Measurements from ENCODE around the gene SLIT1.

The SLIT1 gene

DNA sequence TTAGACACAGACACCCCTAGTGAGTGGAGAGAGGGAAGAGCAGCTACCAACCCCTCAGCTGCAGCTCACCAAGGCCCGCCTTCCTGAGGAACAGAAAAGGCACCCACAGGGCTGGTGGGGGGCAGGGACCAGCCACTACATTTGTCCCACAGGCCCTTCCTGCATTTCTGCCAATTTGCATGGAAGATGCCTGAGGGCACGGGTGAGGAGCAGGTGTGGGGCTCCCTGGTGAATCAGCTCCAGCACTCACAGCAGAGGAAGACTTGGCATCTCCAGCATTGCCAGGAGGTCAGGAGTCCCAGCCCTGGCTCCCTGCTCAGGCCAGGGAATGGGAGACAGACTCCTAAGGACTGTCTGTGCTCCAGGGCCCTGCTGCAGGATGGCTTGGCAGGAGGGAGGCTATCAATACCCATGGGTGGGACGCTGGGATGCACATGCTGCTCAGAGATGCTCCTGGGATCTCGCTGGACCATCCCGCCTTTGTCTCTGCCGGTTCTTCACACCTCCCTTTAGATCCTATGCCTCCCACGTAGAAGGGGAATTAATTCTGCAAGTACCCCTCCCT is 109.7 kb downstream of the SLIT1 start:
- ChIA-PET CTCF (interaction anchor here (6.9 kb wide), 1 partner anchor 133 kb away, joined by 139 read pairs; no protein-coding TSS in a partner anchor), POLR2A (no interaction called here)
- no peak for DNase-seq (ENCODE audit: extremely low spot score)
- TF ChIP-seq FOXM1 (IDR thresholded peaks at IDR 0.05; ENCODE audit: borderline replicate concordance): no peak
- TF ChIP-seq, protein P1, sequence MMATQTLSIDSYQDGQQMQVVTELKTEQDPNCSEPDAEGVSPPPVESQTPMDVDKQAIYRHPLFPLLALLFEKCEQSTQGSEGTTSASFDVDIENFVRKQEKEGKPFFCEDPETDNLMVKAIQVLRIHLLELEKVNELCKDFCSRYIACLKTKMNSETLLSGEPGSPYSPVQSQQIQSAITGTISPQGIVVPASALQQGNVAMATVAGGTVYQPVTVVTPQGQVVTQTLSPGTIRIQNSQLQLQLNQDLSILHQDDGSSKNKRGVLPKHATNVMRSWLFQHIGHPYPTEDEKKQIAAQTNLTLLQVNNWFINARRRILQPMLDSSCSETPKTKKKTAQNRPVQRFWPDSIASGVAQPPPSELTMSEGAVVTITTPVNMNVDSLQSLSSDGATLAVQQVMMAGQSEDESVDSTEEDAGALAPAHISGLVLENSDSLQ (IDR thresholded peaks at IDR 0.05): no peak
- no peak for TF ChIP-seq FOXA1 (IDR thresholded peaks at IDR 0.05)
- TF ChIP-seq L3MBTL2 (conservative IDR thresholded peaks at IDR 0.05): no peak
- TF ChIP-seq FOXK2 (IDR thresholded peaks at IDR 0.05): no peak
- TF ChIP-seq LEF1 (IDR thresholded peaks at IDR 0.05; ENCODE audit: borderline replicate concordance): no peak
- no peak for TF ChIP-seq CTBP1 (IDR thresholded peaks at IDR 0.05; ENCODE audit: borderline replicate concordance)
- no peak for TF ChIP-seq SP1 (IDR thresholded peaks at IDR 0.05)
- TF ChIP-seq HDGF (IDR thresholded peaks at IDR 0.05; ENCODE audit: borderline replicate concordance): no peak
- no peak for TF ChIP-seq ELF4 (IDR thresholded peaks at IDR 0.05)
- no peak for TF ChIP-seq BHLHE40 (IDR thresholded peaks at IDR 0.05; ENCODE audit: borderline replicate concordance)
- TF ChIP-seq ARNT (IDR thresholded peaks at IDR 0.05): no peak

DNA sequence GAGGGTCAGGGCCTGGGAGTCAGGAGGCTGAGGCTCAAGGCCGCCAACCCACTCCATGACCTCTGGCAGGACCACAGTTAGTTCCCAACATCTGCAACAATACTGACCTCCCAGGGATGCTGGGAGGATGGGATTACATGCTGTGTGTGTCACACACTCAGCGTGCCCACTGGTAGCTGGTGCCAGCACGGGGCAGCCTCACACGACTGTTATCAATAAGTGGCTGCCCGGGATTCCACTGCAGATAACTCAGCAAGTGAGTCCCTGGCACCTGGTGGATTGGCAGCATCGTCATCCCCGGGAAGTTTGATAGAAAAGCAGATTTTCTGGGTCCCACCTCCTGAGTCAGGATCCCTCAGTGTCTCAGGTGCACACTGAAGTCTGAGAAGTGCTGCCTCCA is 110.3 kb downstream of the SLIT1 start:
- ChIA-PET POLR2A (no interaction called here), CTCF (interaction anchor here (6.9 kb wide), 1 partner anchor 134 kb away, joined by 139 read pairs; no protein-coding TSS in a partner anchor)
- DNase-seq (ENCODE audit: extremely low spot score): no peak
- TF ChIP-seq ARNT (IDR thresholded peaks at IDR 0.05): no peak
- TF ChIP-seq ELF4 (IDR thresholded peaks at IDR 0.05): no peak
- TF ChIP-seq SUZ12 (IDR thresholded peaks at IDR 0.05): no peak
- no peak for TF ChIP-seq ZNF384 (IDR thresholded peaks at IDR 0.05)
- TF ChIP-seq, protein P1 (IDR thresholded peaks at IDR 0.05): no peak
- TF ChIP-seq TARDBP (IDR thresholded peaks at IDR 0.05): no peak
- TF ChIP-seq HDGF (IDR thresholded peaks at IDR 0.05; ENCODE audit: borderline replicate concordance): no peak
- TF ChIP-seq NFRKB (IDR thresholded peaks at IDR 0.05): no peak
- TF ChIP-seq L3MBTL2 (conservative IDR thresholded peaks at IDR 0.05): no peak
- TF ChIP-seq SP1 (IDR thresholded peaks at IDR 0.05): no peak
- TF ChIP-seq LEF1 (IDR thresholded peaks at IDR 0.05; ENCODE audit: borderline replicate concordance): no peak
- TF ChIP-seq FOXA1 (IDR thresholded peaks at IDR 0.05): no peak
- no peak for TF ChIP-seq BHLHE40 (IDR thresholded peaks at IDR 0.05; ENCODE audit: borderline replicate concordance)
- no peak for TF ChIP-seq CTBP1 (IDR thresholded peaks at IDR 0.05; ENCODE audit: borderline replicate concordance)
- no peak for TF ChIP-seq FOXM1 (IDR thresholded peaks at IDR 0.05; ENCODE audit: borderline replicate concordance)
- no peak for TF ChIP-seq FOXK2 (IDR thresholded peaks at IDR 0.05)

DNA sequence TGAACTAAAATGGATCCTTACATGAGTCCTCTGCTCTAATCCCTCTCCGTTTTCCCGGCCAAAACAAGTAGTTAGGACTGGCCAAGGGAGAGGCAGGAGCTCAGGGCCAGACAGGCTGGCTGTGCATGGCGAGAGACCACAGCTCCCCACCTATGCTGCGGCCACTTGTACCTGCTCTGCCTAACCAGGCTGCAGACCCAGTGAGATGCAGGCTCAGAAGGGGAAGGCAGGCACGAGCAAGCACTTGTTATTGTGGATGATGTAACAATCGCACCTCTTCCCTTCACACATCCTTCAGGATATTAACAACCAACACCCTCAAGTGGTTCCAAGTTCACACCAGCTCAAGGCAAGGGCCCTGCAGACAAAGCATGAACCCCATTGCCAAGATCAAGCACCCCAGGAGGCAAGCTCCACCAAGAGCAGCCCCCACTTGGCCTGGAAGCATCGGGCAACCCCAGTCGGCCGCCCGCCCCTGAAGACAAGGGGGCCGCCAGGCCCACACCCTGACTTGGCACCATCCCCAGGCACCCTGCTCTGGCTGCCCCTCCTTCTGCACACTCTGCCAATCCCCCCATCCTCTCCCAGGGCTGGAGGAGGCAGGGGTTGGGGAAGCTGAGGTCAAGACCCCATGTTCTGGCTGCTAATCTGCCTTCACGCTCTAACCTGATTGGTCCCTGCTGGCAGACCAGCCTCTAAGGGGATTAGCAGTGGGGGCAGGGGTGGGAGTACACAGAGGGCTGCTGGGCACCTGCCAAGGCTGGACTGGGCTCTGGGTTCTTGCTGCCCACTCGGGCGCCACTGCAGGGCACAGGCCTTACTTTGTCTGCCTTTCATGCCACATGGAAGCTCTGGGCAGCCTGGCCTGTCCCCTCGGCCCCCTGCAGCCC is 111.3 kb downstream of the SLIT1 start:
- TF ChIP-seq CTBP1 (IDR thresholded peaks at IDR 0.05; ENCODE audit: borderline replicate concordance): no peak
- no peak for TF ChIP-seq LEF1 (IDR thresholded peaks at IDR 0.05; ENCODE audit: borderline replicate concordance)
- no peak for TF ChIP-seq L3MBTL2 (conservative IDR thresholded peaks at IDR 0.05)
- TF ChIP-seq, protein P1 (IDR thresholded peaks at IDR 0.05): no peak
- no peak for TF ChIP-seq FOXM1 (IDR thresholded peaks at IDR 0.05; ENCODE audit: borderline replicate concordance)
- POLR2A ChIA-PET: no interaction called here
- CTCF ChIA-PET: interaction anchor here (1.1 to 6.9 kb wide), 3 partner anchors 10 to 135 kb away, joined by 5 to 139 read pairs (median 20); no protein-coding TSS in a partner anchor
- no peak for DNase-seq (ENCODE audit: extremely low spot score)

DNA sequence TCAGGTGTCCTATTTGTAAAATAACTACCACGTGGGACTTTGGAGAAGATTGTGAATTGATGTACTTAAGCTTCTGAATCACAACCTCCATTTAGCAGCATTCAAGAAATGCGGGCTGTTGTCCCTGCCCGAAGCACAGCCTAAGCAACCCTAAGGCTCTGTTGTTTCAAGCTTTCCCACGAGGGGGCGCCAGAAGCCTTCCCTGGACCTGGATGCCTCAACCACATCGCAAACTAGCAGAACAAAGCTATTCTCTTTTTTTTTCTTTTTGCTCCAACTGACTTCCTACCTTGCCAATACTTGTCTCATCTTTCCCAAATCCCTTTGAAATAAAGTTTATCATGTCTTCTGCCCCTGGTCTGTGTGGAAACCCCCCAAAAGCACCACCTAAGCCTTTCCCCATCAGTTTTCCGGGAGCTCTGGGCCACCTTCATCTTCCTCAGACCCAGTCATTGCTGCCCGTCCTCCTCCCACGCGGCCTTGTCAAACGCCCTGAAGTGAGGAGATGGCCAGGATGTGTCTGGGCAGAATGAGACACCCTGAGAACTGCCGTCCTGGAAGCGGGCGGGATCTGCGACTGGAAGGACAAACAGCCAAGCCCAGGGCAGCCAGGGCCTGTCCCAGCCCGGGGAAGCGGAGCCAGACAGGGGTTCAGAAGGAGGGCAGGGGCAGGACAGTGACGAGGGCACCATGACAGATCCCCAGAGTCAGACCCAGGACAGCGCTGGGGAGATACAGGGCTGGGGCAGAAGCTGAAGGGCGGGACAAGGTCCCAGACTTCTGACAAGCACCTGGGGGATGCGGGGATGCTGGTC is 112.7 kb downstream of the SLIT1 start:
- DNase-seq (ENCODE audit: extremely low spot score): peak; percentile 88
- peak; percentile 53; the same call in 1 of the 2 replicates for TF ChIP-seq ZNF384 (IDR thresholded peaks at IDR 0.05)
- no peak for TF ChIP-seq LEF1 (IDR thresholded peaks at IDR 0.05; ENCODE audit: borderline replicate concordance)
- TF ChIP-seq, protein P1 (IDR thresholded peaks at IDR 0.05): no peak
- CTCF ChIA-PET: interaction anchor here (0.6 to 6.9 kb wide), 37 partner anchors 9 to 433 kb away, joined by 3 to 139 read pairs (median 4); no protein-coding TSS in a partner anchor
- POLR2A ChIA-PET: interaction anchor here (1.2 kb wide), 1 partner anchor 135 kb away, joined by 3 read pairs; no protein-coding TSS in a partner anchor

DNA sequence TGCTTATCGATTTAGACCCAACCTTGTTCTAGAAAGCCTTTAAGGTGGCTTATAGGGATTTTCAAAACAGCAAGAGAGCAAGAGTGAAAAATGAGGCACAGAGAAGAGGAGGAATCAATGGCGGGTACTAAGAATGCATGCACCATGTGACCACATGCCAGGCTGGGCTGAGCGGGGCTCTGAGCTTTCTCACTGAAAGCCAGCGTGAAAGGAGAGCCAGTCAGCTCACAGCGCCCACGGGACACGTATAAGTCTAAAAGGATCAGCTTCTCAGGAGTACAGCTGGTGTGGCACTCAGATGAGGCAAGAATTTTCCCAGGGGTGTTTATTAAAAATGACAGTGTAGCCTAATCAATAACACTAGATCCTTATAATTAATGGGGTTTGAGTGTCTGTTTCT is 114.3 kb downstream of the SLIT1 start:
- POLR2A ChIA-PET: no interaction called here
- no peak for DNase-seq (ENCODE audit: extremely low spot score)
- CTCF ChIA-PET: interaction anchor here (3.5 to 6.9 kb wide), 2 partner anchors 126 to 138 kb away, joined by 20 to 139 read pairs; no protein-coding TSS in a partner anchor
- TF ChIP-seq FOXM1 (IDR thresholded peaks at IDR 0.05; ENCODE audit: borderline replicate concordance) (no peak), ARNT (IDR thresholded peaks at IDR 0.05) (no peak), SP1 (IDR thresholded peaks at IDR 0.05) (no peak), ZNF384 (IDR thresholded peaks at IDR 0.05) (no peak), L3MBTL2 (conservative IDR thresholded peaks at IDR 0.05) (no peak), SUZ12 (IDR thresholded peaks at IDR 0.05) (no peak), CTBP1 (IDR thresholded peaks at IDR 0.05; ENCODE audit: borderline replicate concordance) (no peak), HDGF (IDR thresholded peaks at IDR 0.05; ENCODE audit: borderline replicate concordance) (no peak), LEF1 (IDR thresholded peaks at IDR 0.05; ENCODE audit: borderline replicate concordance) (no peak), TARDBP (IDR thresholded peaks at IDR 0.05) (no peak), BHLHE40 (IDR thresholded peaks at IDR 0.05; ENCODE audit: borderline replicate concordance) (no peak), FOXA1 (IDR thresholded peaks at IDR 0.05) (no peak), NFRKB (IDR thresholded peaks at IDR 0.05) (no peak), ELF4 (IDR thresholded peaks at IDR 0.05) (no peak), FOXK2 (IDR thresholded peaks at IDR 0.05) (no peak)
- TF ChIP-seq, protein P1 (IDR thresholded peaks at IDR 0.05): no peak
